GM19351 (cell line): ENCODE measurements around the gene PCDH19.
"Not testable (repeated sequence)": the region's sequence is repeated elsewhere in the genome, so short reads cannot be mapped to it uniquely, and the experiment has no call there.

Experiments used
- ATAC-seq: cut with Tn5 transposase; IDR thresholded peaks from one replicate; pipeline ENCODE4 v1.9.1; 2021; ENCODE audit warnings: mild to moderate bottlenecking, moderate library complexity; ENCODE audit not compliant: unreplicated experiment

The PCDH19 gene, protein sequence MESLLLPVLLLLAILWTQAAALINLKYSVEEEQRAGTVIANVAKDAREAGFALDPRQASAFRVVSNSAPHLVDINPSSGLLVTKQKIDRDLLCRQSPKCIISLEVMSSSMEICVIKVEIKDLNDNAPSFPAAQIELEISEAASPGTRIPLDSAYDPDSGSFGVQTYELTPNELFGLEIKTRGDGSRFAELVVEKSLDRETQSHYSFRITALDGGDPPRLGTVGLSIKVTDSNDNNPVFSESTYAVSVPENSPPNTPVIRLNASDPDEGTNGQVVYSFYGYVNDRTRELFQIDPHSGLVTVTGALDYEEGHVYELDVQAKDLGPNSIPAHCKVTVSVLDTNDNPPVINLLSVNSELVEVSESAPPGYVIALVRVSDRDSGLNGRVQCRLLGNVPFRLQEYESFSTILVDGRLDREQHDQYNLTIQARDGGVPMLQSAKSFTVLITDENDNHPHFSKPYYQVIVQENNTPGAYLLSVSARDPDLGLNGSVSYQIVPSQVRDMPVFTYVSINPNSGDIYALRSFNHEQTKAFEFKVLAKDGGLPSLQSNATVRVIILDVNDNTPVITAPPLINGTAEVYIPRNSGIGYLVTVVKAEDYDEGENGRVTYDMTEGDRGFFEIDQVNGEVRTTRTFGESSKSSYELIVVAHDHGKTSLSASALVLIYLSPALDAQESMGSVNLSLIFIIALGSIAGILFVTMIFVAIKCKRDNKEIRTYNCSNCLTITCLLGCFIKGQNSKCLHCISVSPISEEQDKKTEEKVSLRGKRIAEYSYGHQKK (N-terminal part only)

GRCh38 chrX:100409610-100410590 is at the start of gene PCDH19:
Gene PCDH19 (minus strand): TSS chrX:100410273. CDS start chrX:100408597, 1,676 bp downstream.
- peak; percentile 56 for ATAC-seq

- no peak for ATAC-seq
These were observed 39.9 kb upstream of the PCDH19 start for GRCh38 chrX:100449696-100450608.

- ATAC-seq, result peak; percentile 90
These were observed 37.8 kb upstream of the PCDH19 start for GRCh38 chrX:100447655-100448397.

DNA sequence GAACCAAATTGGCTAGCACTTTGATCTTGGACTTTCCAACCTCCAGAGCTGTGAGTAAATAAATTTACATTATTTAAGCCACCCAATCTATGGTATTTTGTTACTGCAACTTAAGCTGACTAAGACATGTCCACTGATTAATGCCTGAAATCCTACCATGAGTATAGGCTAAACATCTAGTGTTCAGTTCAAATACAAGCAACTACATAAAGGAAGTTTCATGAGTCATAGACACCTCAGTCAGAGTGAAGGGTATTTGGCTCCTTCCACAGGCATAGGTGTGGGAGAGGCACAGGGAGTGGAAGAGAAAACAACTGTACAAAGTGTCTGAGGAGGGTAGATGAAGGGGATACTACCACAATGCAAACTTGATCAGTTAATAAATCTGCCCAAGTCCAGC is 35.5 kb upstream of the PCDH19 start:
- no peak for ATAC-seq

DNA sequence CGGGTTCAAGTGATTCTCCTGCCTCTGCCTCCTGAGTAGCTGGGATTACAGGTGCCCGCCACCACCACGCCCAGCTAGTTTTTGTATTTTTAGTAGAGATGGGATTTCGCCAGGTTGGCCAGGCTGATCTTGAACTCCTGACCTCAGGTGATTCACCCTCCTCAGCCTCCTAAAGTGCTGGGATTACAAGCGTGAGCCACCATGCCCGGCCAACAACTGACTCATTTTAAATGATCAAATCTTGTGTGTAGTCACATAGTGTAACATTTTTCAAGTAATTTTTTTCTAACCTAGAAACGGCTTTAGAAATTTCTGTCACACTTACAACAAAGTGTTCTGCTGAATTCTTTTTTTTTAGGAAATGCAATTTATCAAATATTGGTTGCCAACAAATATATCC is 31.2 kb upstream of the PCDH19 start:
- not testable (repeated sequence) for ATAC-seq

- no peak for ATAC-seq
These were observed 29.9 kb upstream of the PCDH19 start for GRCh38 chrX:100440006-100440405.

- ATAC-seq, result no peak
These were observed 25.7 kb upstream of the PCDH19 start for GRCh38 chrX:100435726-100436125.

GRCh38 chrX:100424012-100424411 is 13.9 kb upstream of the PCDH19 start:
- ATAC-seq, result no peak

DNA sequence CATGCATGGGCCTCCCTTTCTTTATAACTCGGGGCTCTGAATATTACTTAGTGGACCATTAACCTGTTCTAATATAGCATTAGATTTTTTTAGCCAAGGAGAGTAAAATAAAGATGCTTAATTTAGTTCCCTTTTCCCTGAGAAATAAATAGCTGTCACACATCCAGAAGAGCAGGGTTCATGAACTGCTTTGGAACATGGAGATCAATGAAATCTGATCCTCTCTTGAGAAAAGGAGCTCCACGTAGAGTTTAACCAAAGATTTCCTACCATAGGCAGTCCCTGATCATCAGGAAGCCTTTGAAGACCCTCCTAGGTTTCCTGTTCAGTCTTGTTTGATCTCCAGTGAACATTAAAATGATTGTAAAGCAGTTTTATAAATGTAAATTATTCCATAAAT is 8.5 kb upstream of the PCDH19 start:
- no peak for ATAC-seq

- no peak for ATAC-seq
These were observed 7.6 kb upstream of the PCDH19 start for GRCh38 chrX:100417681-100418080.

DNA sequence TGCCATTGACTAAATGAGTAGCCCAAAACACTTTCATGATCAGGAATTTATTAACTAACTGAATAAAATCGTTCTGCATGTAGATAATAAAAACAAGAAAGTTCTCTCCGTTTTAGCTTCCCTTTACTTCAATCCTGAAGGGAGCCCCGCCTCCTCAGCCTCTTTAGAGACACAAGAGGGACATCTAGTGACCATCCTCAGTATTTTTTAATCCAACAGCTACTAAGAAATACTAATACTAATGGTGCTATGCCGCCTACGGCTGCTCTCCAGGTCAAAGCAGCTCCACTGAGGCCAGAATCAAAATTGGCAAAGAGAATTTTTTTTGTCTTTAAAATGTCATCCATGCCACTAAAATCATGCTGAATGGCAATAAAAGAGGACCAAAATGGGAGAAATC is 3.2 kb upstream of the PCDH19 start:
- ATAC-seq, result peak; percentile 75

DNA sequence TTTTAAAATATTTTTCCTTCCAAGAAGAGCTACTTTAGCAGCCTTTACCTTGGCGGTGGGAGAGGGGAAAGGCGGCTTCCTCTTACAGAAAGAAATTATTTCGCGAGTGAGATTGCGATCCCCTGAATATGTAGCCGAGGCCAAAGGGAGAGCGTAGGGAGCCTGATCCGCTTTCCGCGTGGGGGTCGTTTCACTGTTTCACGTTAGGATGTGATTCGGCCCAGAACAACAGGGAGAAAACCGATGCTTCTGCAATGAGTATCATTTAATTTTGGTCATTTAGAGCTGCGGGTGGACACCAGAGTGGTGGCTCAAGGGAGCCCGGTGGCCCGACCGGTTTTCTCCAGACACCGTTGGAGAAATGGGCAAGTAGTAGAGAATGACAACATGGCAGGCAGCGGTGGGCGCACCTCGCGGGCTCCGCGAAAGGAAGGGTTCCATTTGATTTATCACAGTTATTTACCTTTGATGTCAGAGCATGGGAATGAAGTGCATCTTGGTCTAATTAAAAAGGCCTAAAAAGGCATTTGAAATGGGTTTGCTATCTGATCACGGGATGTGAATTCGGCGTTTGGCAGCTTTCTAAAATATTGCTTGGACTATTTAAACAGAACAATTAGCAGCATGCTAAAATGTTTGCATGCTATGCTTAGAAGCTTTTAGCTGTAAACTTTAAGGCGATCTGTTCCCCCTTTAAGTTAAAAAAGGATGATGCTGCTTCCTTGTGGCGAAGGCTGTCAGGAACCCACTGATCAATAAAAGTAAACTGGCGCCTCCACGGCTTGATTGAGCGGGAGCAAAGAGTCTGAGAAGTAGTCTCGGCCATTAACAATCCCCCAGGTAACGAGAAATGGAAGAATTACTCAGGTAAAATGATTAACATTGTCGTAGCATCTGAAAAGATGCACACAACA is 2.0 kb upstream of the PCDH19 start:
- ATAC-seq, result no peak

DNA sequence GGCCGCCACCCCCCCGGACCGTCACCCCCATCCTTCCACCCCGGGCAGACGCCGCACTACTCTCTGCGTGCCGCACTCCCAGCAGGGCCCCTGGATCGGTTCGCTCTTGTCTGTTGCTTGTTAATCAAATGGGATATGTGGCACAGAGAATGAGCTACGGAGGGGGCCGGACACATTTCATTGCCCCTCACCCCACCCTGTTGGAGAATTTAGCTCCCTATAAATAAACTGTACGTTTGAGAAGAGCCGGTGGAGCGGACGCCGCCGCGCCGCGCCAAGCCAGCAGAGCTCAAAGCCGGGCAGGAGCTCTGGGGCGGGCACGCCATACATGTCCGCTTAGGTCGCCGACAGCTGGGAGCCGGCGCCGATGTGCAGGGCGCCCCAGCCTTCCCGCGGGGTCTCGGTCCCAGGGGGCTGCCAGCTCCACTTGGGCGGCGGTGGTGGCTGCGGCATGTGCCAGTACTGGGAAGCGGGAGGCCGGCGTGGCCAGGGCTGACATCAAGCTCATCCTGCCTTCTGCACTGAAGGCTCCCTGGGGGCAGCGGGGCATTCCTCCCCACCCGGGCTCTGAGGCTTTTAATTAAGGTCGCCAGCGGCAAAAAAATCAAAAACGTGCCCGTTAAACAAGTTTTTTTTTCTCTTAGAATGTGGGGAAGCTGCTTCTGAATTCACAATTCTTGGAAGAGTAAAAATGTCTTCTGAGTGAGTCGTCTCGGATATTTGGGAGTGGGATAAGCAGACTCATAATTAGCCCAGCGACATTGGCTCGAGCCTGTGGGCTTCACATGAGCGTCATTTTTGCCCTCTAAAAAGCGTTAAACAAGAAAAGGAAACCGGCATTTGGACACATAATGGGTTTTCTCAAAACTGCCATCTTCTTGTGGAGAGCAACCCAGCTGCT is 1.1 kb upstream of the PCDH19 start:
- no peak for ATAC-seq

DNA sequence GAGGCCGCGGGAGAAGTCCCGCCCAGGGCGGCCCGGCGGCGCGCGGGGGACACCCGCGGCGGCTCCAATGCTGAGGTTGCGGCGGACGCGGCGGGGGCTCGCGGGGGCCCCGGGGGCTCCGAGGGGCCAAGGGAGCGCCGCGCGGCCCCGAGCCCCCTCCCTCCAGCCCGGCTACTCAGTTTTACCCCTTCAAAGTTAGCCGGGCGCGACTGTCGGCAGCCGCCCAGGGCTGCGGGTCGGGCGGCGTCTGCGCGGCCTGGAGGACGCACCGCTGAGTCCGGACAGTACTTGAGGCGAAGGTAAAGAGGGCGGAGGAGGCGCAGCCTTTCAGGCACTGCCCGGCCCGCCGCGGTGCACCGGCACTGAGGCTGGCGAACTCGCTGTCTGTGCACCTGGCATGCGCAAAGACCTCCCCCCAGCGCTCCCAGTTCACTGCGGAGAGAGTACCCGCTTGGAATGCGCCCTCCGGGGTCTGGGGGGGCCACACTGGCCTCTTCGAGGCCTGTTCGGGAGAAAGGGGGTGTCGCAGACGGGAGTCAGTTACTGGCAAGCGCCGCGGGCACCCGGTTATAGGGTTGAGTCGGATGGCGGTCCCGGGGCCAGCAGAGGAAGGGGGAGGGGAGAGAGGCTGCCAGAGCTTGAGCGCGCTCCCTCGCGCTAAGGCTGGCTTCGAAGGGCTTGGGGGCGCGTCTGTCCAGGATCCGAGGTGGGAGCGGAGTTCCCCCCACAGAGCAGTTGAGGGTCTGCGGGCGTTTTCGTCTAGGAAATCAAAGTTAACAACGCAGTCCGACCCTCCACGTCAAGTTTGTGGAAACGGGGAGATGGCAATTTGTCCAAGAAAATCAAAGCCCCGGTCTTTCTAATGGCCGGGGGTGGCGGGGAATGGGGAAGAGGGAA is 1.1 kb downstream of the PCDH19 start:
- no peak for ATAC-seq

GRCh38 chrX:100407784-100408712 is 2.0 kb downstream of the PCDH19 start:
- ATAC-seq, result no peak
